Smooth muscle cell (in vitro differentiated cells): Measurements from ENCODE around the gene GATA1. TPM values are rescaled to one million over a fixed set of nuclear protein-coding genes. Genes with fewer than 3 reads are reported as not detected.
A peak's percentile ranks its signal among the peaks of the same experiment; 100 is the strongest.

ENCODE experiments used
- DNase-seq: peaks from one replicate; lab custom pipeline; 2025; ENCODE audit not compliant: unreplicated experiment; lab: John Stamatoyannopoulos, UW
- H2AFZ ChIP-seq: fragments of 200-600 bp; sonication (generic); 2 replicates; pipeline ENCODE4 v1.6.0; 2016; ENCODE audit warnings: antibody characterized with exemption, low read depth, mild to moderate bottlenecking
- H3F3A ChIP-seq: fragments of 200-600 bp; sonication (generic); 2 replicates; pipeline ENCODE4 v1.6.0; 2017; ENCODE audit warnings: antibody characterized with exemption, low read depth
- H3K27ac ChIP-seq: fragments of 200-600 bp; sonication (generic); 2 replicates; pipeline ENCODE4 v1.5.1; 2016; ENCODE audit warnings: low read depth, mild to moderate bottlenecking
- H3K27me3 ChIP-seq: fragments of 200-600 bp; sonication (generic); 2 replicates; pipeline ENCODE4 v1.6.1; 2016; ENCODE audit warnings: low read depth, mild to moderate bottlenecking
- H3K36me3 ChIP-seq: fragments of 200-600 bp; sonication (generic); 2 replicates; pipeline ENCODE4 v1.5.1; 2016; ENCODE audit warnings: low read depth
- H3K4me1 ChIP-seq: fragments of 200-600 bp; sonication (generic); 2 replicates; pipeline ENCODE4 v1.5.1; 2016; ENCODE audit warnings: low read depth
- H3K4me2 ChIP-seq: fragments of 200-600 bp; sonication (generic); 2 replicates; pipeline ENCODE4 v1.6.0; 2016; ENCODE audit warnings: mild to moderate bottlenecking
- H3K4me3 ChIP-seq: fragments of 200-600 bp; sonication (generic); 2 replicates; pipeline ENCODE4 v1.5.1; 2016; ENCODE audit warnings: mild to moderate bottlenecking
- H3K79me2 ChIP-seq: fragments of 200-600 bp; sonication (generic); 2 replicates; pipeline ENCODE4 v1.6.0; 2016; ENCODE audit warnings: low read depth, mild to moderate bottlenecking
- H3K9ac ChIP-seq: fragments of 200-600 bp; sonication (generic); 2 replicates; pipeline ENCODE4 v1.6.0; 2016; ENCODE audit warnings: low read depth
- H3K9me3 ChIP-seq: fragments of 200-600 bp; sonication (generic); replicated peaks from 2 replicates; pipeline ENCODE4 v1.5.1; 2016; ENCODE audit warnings: low read depth
- H4K20me1 ChIP-seq: fragments of 200-600 bp; sonication (generic); 2 replicates; pipeline ENCODE4 v1.6.0; 2016; ENCODE audit warnings: low read depth
- WGBS: methylation state at CpG from one replicate; pipeline ENCODE4 v1.1.7; 2016; ENCODE audit warnings: low lambda C conversion rate; 5-methylcytosine and 5-hydroxymethylcytosine counted together
- polyA plus RNA-seq: library from polyadenylated mRNA; unstranded; fragments of >200 nt; fragmentation: Nextera tagmentation; extraction: Ambion mirVana; gene quantifications from 2 replicates; pipeline ENCODE4 v1.2.1, GENCODE V29; 2016
- total RNA-seq: library from RNA; depleted of rRNA; stranded (reverse); fragments of >200 nt; gene quantifications from 2 replicates; pipeline ENCODE4 v1.2.3, GENCODE V29; 2014
- TF ChIP-seq, protein P1 (sequence below): fragments of 200-600 bp; sonication (generic); IDR thresholded peaks from 2 replicates; pipeline ENCODE4 v1.5.1; 2017; ENCODE audit warnings: borderline replicate concordance, mild to moderate bottlenecking, antibody characterized with exemption; ENCODE audit not compliant: insufficient read depth, poor library complexity, severe bottlenecking

GATA1 gene
- total and polyA plus RNA-seq, 2 experiments from 2014 or later: not detected

DNA sequence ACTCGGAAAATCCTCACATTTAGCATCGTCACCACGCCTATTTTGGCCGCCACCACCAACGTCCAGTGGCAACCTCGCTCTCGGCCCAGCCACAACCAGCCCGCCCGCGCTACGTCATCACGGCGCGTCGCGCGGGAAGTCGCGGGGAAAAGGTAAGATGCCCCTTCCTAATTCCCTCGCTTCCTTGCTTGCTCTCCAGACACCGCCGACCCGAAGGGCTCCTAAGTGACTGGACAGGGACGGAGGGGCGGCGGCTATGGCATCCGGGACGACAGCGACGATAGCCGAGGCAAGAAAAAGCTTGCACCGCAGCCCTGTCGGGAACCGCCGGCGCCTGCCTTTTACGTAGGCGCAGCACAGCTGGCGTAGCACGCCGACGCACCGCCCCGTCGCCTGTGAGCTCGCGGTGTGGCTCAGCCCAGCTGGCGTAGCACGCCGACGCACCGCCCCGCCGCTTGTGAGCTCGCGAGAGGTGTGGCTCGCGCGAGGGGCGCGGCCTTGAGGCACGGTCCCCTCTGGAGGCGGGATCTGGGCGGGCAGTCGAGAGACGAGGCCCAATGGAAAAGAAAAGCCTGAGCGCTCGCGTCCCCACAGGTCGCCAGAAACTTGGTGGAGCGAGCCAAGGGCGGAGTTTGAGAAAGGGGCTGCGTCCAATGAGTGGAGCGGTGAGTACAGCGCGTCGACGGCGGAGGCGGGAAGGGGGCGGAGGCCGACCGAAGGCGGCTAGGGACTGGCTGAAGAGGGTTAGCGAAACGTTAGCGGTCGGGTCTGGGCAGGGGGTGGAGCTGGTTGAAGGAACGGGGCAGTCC lies 15.1 kb downstream of the GATA1 start, which contains the start of gene HDAC6:
Gene HDAC6, plus strand, starts transcription at position 788 of the 809 bp plus-strand sequence. CDS start 626 bp downstream, outside the sequence.
- Histone ChIP-seq H3F3A (no peaks in the 10 kb centered on the region), H4K20me1 (no peaks in the 10 kb centered on the region), H2AFZ (peak within 1 kb of the TSS; percentile 53), H3K36me3 (no peaks in the 10 kb centered on the region), H3K9me3 (no peaks in the 10 kb centered on the region), H3K27ac (peak within 1 kb of the TSS; percentile 90), H3K4me1 (no peaks in the 10 kb centered on the region), H3K79me2 (no peaks in the 10 kb centered on the region), H3K4me2 (peak within 1 kb of the TSS; percentile 86), H3K9ac (peak within 1 kb of the TSS; percentile 80), H3K4me3 (peak within 1 kb of the TSS; percentile 62), H3K27me3 (no peaks in the 10 kb centered on the region)
- WGBS: 39% methylated on average over 80 of the region's 89 CpGs
- TF ChIP-seq, protein P1, sequence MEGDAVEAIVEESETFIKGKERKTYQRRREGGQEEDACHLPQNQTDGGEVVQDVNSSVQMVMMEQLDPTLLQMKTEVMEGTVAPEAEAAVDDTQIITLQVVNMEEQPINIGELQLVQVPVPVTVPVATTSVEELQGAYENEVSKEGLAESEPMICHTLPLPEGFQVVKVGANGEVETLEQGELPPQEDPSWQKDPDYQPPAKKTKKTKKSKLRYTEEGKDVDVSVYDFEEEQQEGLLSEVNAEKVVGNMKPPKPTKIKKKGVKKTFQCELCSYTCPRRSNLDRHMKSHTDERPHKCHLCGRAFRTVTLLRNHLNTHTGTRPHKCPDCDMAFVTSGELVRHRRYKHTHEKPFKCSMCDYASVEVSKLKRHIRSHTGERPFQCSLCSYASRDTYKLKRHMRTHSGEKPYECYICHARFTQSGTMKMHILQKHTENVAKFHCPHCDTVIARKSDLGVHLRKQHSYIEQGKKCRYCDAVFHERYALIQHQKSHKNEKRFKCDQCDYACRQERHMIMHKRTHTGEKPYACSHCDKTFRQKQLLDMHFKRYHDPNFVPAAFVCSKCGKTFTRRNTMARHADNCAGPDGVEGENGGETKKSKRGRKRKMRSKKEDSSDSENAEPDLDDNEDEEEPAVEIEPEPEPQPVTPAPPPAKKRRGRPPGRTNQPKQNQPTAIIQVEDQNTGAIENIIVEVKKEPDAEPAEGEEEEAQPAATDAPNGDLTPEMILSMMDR: no peak
- peak; percentile 83 for DNase-seq

- peak overlapping the region; percentile 48 for H3K4me2 ChIP-seq
- WGBS: 34% methylated on average over 32 of the region's 40 CpGs
- no peaks in the 10 kb centered on the region for H3K27me3 ChIP-seq
- no peaks in the 10 kb centered on the region for H3K36me3 ChIP-seq
- no peaks in the 10 kb centered on the region for H3K79me2 ChIP-seq
- no peaks in the 10 kb centered on the region for H4K20me1 ChIP-seq
- TF ChIP-seq, protein P1: no peak
- H3K27ac ChIP-seq: peak overlapping the region; percentile 84
- DNase-seq: peak; percentile 55
- peak overlapping the region; percentile 75 for H3K9ac ChIP-seq
- H3K4me3 ChIP-seq: peak overlapping the region; percentile 44
- H2AFZ ChIP-seq: no peak overlapping the region
- no peaks in the 10 kb centered on the region for H3F3A ChIP-seq
- H3K9me3 ChIP-seq: no peaks in the 10 kb centered on the region
- H3K4me1 ChIP-seq: no peaks in the 10 kb centered on the region
Measured at GRCh38 chrX:48802089-48802904, 15.9 kb downstream of the GATA1 start.

- no peak for DNase-seq
- Histone ChIP-seq H2AFZ (no peak overlapping the region), H3K27me3 (no peaks in the 10 kb centered on the region), H3K79me2 (no peaks in the 10 kb centered on the region), H3K4me1 (no peaks in the 10 kb centered on the region), H3F3A (no peaks in the 10 kb centered on the region), H3K9ac (peak overlapping the region; percentile 75), H3K4me2 (peak overlapping the region; percentile 48), H4K20me1 (no peaks in the 10 kb centered on the region), H3K9me3 (no peaks in the 10 kb centered on the region), H3K36me3 (no peaks in the 10 kb centered on the region), H3K4me3 (peak overlapping the region; percentile 44), H3K27ac (peak overlapping the region; percentile 84)
- 73% methylated on average over 4 of the region's 4 CpGs for WGBS
- TF ChIP-seq, protein P1: no peak
Measured at GRCh38 chrX:48802905-48803200, 16.5 kb downstream of the GATA1 start.
